T-helper 17 cell (primary cell): ENCODE data around the gene GLIS1. TPM values are rescaled to one million over a fixed set of nuclear protein-coding genes. Genes with fewer than 3 reads are reported as not detected.

Experiments
- ATAC-seq: fragments of 150-1000 bp; cut with Tn5 transposase; 2 replicates; pipeline ENCODE4 v1.10.0; 2021; ENCODE audit warnings: mild to moderate bottlenecking, moderate library complexity
- DNase-seq, 3 donors: peaks; one replicate each; pipeline versions ENCODE4 v3.0.0 to v3.0.0-alpha.2; 2020 to 2021
- H3K9me3 ChIP-seq: one replicate; pipeline ENCODE4 v1.7.0; 2013; ENCODE audit warnings: low read length, mild to moderate bottlenecking; ENCODE audit not compliant: control insufficient read depth, poor library complexity, severe bottlenecking
- H3K27ac Mint-ChIP-seq: one replicate; pipeline ENCODE4 v1.8.0; 2022; ENCODE audit warnings: mild to moderate bottlenecking, moderate library complexity, mixed read lengths
- H3K27me3 Mint-ChIP-seq: one replicate; pipeline ENCODE4 v1.8.0; 2022; ENCODE audit warnings: mixed read lengths
- H3K36me3 Mint-ChIP-seq: one replicate; pipeline ENCODE4 v1.8.0; 2022; ENCODE audit warnings: low read depth, mixed read lengths
- H3K4me1 Mint-ChIP-seq: one replicate; pipeline ENCODE4 v1.8.0; 2022; ENCODE audit warnings: mild to moderate bottlenecking, mixed read lengths
- H3K4me3 Mint-ChIP-seq: one replicate; pipeline ENCODE4 v1.8.0; 2022; ENCODE audit warnings: mild to moderate bottlenecking, moderate library complexity, mixed read lengths
- total RNA-seq, 4 donors: library from RNA in 2 of 4; stranded (reverse) in 2 of 4; gene quantifications; one replicate each; pipeline ENCODE4 v1.2.3 and lab custom pipeline; 2022 to 2026

Gene GLIS1
- total RNA-seq, 2 donors from 2014 or later = not detected

GRCh38 chr1:53633073-53633704, 105.8 kb downstream of the GLIS1 start:
- Mint-ChIP-seq H3K4me3 (no peak overlapping the region), H3K4me1 (no peaks in the 10 kb centered on the region), H3K27me3 (peaks cover 27% of the 10 kb centered on the region), H3K36me3 (no peaks in the 10 kb centered on the region), H3K27ac (no peak overlapping the region)
- no peaks in the 10 kb centered on the region for H3K9me3 ChIP-seq
- ATAC-seq (no peak), DNase-seq (no peak)

- peaks cover 15% of the 10 kb centered on the region for H3K27me3 Mint-ChIP-seq
- ATAC-seq (no peak), DNase-seq (no peak)
Observed at GRCh38 chr1:53631622-53632310, 107.2 kb downstream of the GLIS1 start.

GRCh38 chr1:53629101-53629691, 109.8 kb downstream of the GLIS1 start:
- ATAC-seq (no peak), DNase-seq (no peak)
- no peak overlapping the region for H3K4me3 Mint-ChIP-seq
- H3K27me3 Mint-ChIP-seq = peaks cover 21% of the 10 kb centered on the region
- no peaks in the 10 kb centered on the region for H3K9me3 ChIP-seq
- H3K27ac Mint-ChIP-seq = no peak overlapping the region
- no peaks in the 10 kb centered on the region for H3K4me1 Mint-ChIP-seq
- no peaks in the 10 kb centered on the region for H3K36me3 Mint-ChIP-seq

More at GRCh38 chr1:53631622-53632310, 107.2 kb downstream of the GLIS1 start:
- no peak overlapping the region for H3K4me3 Mint-ChIP-seq
- no peaks in the 10 kb centered on the region for H3K36me3 Mint-ChIP-seq
- no peak overlapping the region for H3K27ac Mint-ChIP-seq
- no peaks in the 10 kb centered on the region for H3K4me1 Mint-ChIP-seq
- H3K9me3 ChIP-seq = no peaks in the 10 kb centered on the region

GRCh38 chr1:53628286-53628955, 110.5 kb downstream of the GLIS1 start:
- no peak for DNase-seq
- no peak overlapping the region for H3K27ac Mint-ChIP-seq
- no peak overlapping the region for H3K4me3 Mint-ChIP-seq
- no peaks in the 10 kb centered on the region for H3K9me3 ChIP-seq
- no peak for ATAC-seq
- no peaks in the 10 kb centered on the region for H3K4me1 Mint-ChIP-seq
- H3K27me3 Mint-ChIP-seq = peaks cover 21% of the 10 kb centered on the region
- no peaks in the 10 kb centered on the region for H3K36me3 Mint-ChIP-seq

GRCh38 chr1:53627666-53628065, 111.3 kb downstream of the GLIS1 start:
- no peak for ATAC-seq

GRCh38 chr1:53627031-53627430, 111.9 kb downstream of the GLIS1 start:
- no peak overlapping the region for H3K4me3 Mint-ChIP-seq
- ATAC-seq (no peak), DNase-seq (no peak)
- no peak overlapping the region for H3K27ac Mint-ChIP-seq
- H3K27me3 Mint-ChIP-seq = peaks cover 26% of the 10 kb centered on the region
- no peaks in the 10 kb centered on the region for H3K9me3 ChIP-seq
- no peaks in the 10 kb centered on the region for H3K4me1 Mint-ChIP-seq
- no peaks in the 10 kb centered on the region for H3K36me3 Mint-ChIP-seq

More at GRCh38 chr1:53627666-53628065, 111.3 kb downstream of the GLIS1 start:
- Mint-ChIP-seq H3K36me3 (no peaks in the 10 kb centered on the region), H3K4me3 (no peak overlapping the region), H3K4me1 (no peaks in the 10 kb centered on the region), H3K27ac (no peak overlapping the region), H3K27me3 (peaks cover 21% of the 10 kb centered on the region)
- DNase-seq = no peak
- no peaks in the 10 kb centered on the region for H3K9me3 ChIP-seq

- H3K4me3 Mint-ChIP-seq = no peak overlapping the region
- H3K36me3 Mint-ChIP-seq = no peaks in the 10 kb centered on the region
- no peaks in the 10 kb centered on the region for H3K4me1 Mint-ChIP-seq
- DNase-seq (no peak), ATAC-seq (no peak)
- no peak overlapping the region for H3K27ac Mint-ChIP-seq
- H3K27me3 Mint-ChIP-seq = peaks cover 27% of the 10 kb centered on the region
- H3K9me3 ChIP-seq = no peaks in the 10 kb centered on the region
Observed at GRCh38 chr1:53626616-53627015, 112.3 kb downstream of the GLIS1 start.

GRCh38 chr1:53625766-53626520, 113.0 kb downstream of the GLIS1 start:
- Mint-ChIP-seq H3K4me3 (no peak overlapping the region), H3K36me3 (no peaks in the 10 kb centered on the region)

GRCh38 chr1:53625049-53625448, 113.9 kb downstream of the GLIS1 start:
- H3K4me3 Mint-ChIP-seq = no peak overlapping the region
- no peaks in the 10 kb centered on the region for H3K9me3 ChIP-seq
- H3K36me3 Mint-ChIP-seq = no peaks in the 10 kb centered on the region
- peaks cover 27% of the 10 kb centered on the region for H3K27me3 Mint-ChIP-seq
- no peaks in the 10 kb centered on the region for H3K4me1 Mint-ChIP-seq
- no peak for DNase-seq
- no peak for ATAC-seq
- peak overlapping the region; percentile 4 for H3K27ac Mint-ChIP-seq

More at GRCh38 chr1:53625766-53626520, 113.0 kb downstream of the GLIS1 start:
- Mint-ChIP-seq H3K27ac (no peak overlapping the region), H3K4me1 (no peaks in the 10 kb centered on the region), H3K27me3 (peaks cover 27% of the 10 kb centered on the region)
- ATAC-seq (no peak), DNase-seq (no peak)
- no peaks in the 10 kb centered on the region for H3K9me3 ChIP-seq

GRCh38 chr1:53622531-53622930, 116.4 kb downstream of the GLIS1 start:
- no peaks in the 10 kb centered on the region for H3K36me3 Mint-ChIP-seq
- no peak overlapping the region for H3K4me3 Mint-ChIP-seq
- no peaks in the 10 kb centered on the region for H3K4me1 Mint-ChIP-seq
- peaks cover 16% of the 10 kb centered on the region for H3K27me3 Mint-ChIP-seq
- no peak for ATAC-seq
- no peaks in the 10 kb centered on the region for H3K9me3 ChIP-seq
- DNase-seq = no peak
- no peak overlapping the region for H3K27ac Mint-ChIP-seq

- Mint-ChIP-seq H3K4me1 (no peaks in the 10 kb centered on the region), H3K4me3 (no peak overlapping the region), H3K27me3 (peaks cover 8% of the 10 kb centered on the region), H3K27ac (no peak overlapping the region), H3K36me3 (no peaks in the 10 kb centered on the region)
- H3K9me3 ChIP-seq = no peaks in the 10 kb centered on the region
- DNase-seq (no peak), ATAC-seq (no peak)
Observed at GRCh38 chr1:53621144-53621543, 117.8 kb downstream of the GLIS1 start.

- Mint-ChIP-seq H3K36me3 (no peaks in the 10 kb centered on the region), H3K27ac (no peak overlapping the region), H3K4me3 (no peak overlapping the region), H3K27me3 (peaks cover 6% of the 10 kb centered on the region), H3K4me1 (no peaks in the 10 kb centered on the region)
- ATAC-seq = no peak
- H3K9me3 ChIP-seq = no peaks in the 10 kb centered on the region
- no peak for DNase-seq
Observed at GRCh38 chr1:53620061-53620855, 118.7 kb downstream of the GLIS1 start.
